HG02852 (cell line): Measurements from ENCODE around the gene PARD3B.

Source experiments
- ATAC-seq: cut with Tn5 transposase; IDR thresholded peaks from one replicate; pipeline ENCODE4 v1.9.1; 2021; ENCODE audit warnings: mild to moderate bottlenecking, moderate library complexity; ENCODE audit not compliant: unreplicated experiment

The PARD3B gene

DNA sequence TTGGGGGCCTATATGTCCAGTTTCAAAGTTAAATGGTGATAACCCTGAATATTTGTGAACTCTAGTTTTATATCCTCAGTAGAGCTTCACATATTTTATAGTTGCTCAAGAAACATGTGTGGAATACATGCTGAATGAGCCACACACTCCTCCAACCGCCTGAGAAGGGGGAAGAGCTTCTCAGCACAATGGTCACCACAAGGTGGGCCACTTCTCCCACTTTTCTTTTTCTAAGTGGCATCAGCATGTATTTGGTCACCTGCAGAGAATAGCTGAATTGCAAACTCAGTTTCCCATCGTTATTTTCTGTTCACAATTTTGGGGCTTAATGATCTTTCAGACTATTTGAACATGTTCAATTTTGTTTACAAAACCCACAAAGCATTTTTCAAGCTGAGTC, 340.5 kb downstream of the PARD3B start:
- ATAC-seq, result no peak

DNA sequence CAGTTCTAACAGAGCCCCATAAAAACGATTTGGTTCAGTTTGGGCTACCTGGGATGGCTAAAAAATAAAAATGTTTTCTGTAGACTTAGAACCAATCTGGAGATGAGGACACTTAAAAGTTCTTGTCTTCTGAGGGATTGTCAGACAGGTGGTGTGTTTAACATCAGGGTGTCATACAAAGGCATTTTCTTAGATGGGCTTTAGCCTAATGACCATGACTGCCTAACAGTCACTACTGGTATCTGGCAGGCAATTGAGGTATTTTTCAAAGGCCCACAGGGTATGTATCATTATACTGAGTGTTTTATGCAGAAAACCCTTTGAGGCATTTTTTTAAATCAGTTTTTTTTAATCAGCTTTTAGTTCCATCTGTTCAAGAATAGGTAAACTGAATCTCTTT, 341.4 kb downstream of the PARD3B start:
- ATAC-seq, result no peak

DNA sequence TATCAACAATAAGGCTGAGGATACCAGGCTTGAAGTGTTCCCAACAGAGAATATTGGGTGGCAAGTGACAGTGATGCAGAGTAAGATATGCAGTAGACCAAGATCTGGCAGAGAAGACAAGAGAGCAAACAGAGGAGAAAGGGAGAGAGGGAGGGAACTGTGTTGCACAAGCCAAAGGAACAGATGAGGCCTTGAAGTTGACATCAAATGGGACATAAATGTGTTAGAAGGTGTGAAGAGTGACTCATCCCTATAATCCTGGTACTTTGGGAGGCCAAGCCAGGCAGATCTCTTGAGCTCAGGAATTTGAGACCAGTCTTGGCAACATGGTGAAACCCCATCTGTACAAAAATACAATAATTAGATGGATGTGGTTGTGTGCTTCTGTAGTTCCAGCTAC, 342.9 kb downstream of the PARD3B start:
- no peak for ATAC-seq

DNA sequence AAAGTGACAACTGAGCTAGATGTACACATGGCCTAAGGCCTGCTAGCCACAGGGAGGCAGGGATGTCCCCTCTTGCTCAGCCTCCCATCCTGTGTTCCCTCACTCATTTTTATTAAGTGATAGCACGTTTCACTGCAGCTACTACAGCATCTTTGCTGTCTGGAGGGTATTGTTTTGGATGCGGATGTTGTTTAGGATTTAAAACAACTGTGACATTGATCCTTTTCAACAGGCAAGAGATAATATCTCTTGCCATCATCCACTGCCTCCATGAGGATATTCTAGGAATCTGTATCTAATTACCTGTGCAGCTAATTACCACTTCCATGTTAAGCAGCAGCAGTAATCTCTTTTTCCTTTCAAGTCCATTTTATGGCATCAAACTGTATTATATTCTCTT, 345.4 kb downstream of the PARD3B start:
- ATAC-seq, result no peak

DNA sequence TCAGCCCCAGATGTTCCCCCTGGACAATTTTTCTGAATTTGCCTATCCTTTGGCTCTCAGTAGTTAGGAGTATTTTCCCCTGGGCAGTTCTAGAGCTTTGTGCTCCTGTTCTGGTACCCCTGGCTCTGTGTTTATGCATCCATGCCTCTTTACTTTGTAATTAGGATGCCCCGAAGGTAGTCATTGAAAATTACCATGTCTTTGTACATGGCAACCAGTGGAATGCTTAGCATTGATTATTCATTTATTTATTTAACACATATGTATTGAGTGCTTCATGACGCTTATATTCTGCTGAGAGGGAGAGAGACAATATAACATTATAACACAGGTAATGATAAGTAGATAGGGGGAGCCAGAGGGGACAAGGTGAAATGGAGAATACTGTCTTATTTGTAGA, 346.5 kb downstream of the PARD3B start:
- no peak for ATAC-seq

DNA sequence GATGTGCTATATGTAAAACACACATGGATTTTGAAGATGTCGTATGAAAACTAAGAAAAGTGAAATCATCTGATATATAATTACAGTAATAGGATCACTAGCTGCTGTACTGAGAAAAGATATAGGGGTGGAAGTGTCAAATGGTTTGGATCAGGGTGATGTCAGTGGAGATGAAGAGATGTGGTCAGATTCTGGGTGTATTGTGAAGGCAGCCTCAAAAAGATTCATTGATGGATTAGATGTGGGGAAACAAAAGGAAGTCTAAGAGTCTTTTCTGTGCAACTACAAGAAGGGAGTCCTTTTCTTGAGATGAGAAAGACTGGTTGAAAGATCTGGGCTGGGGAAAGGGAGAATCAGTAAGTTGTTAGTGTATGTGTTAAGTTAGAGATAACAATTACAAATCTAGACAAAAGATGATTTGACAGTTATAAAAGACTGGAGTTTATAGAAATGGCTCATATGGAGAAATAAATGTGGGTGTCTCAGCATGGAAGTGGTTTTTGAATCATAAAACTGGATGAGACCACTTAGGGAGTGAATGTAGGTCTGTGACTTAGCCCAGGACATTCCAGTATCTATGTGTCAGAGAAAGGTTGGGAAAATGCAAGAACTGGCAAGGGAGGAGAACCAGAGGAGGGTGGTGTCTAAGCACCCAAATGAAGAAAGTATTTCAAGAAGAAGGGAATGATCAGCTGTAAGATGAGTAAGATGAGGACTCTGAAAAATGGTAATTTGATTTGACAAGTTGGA, 347.4 kb downstream of the PARD3B start:
- ATAC-seq, result no peak

DNA sequence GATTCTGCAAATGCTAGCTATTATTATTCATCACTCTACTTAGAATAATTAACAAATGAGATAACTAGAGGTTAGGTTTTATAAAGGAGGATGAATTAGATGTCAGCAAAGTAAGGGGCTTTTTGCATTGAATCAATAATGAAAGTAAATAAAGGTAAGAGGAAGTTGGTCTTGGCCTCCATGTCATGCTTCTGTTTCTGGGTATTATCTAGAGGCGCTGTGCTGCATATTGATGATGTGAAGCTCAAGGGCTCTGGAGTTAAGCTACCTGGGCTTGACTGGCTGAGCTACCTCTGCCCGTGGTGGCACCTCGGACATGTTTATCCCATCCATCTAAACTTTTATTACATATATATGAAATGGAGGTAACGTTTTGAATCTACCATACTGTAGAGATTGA, 350.9 kb downstream of the PARD3B start:
- ATAC-seq, result no peak

DNA sequence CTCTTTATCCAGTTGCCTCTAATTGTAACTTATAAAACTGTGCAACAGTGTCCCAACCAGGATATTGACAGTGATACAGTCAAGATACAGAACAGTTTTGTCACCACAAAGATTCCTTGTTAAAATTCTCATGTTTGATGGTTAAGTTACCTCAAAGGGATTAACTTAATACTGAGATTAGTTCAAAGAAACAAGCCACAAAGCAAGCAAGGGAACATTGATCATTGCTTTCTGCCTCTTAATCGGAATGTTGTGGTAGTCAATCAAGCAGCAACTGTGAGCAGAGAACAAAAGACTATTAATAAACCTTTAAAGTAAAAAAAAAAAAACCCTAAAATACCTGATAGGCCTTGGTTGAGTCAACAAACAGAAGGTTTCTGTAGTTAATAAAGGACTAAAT, 352.3 kb downstream of the PARD3B start:
- ATAC-seq, result no peak

DNA sequence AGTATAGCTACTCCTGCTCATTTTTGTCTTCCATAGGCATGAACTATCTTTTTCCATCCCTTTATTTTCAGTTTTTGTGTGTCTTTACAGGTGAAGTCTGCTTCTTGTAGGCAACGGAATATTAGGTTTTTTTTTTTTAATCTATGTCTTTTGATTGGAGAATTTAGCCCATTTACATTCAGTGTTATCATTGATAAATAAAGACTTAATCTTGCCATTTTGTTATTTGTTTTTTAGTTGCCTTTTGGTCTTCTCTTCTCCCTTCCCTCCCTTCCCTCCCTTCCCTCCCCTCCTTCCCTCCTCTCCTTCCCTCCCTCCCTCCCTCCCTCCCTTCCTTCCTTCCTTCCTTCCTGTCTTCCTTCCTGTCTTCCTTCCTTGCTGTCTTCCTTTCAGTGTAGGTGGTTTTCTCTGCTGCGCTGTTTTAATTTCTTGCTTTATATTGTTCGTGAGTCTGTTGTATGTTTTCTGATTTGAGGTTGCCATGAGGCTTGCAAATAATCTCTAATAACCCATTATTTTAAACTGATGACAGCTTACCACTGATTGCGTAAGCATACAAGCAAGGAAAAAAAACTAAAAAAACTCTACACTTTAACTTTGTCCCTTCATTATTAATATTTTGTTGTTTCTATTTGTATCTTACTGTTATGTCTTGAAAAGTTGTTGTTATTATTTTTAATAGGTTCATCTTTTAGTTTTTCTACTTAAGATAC, 353.8 kb downstream of the PARD3B start:
- no peak for ATAC-seq

DNA sequence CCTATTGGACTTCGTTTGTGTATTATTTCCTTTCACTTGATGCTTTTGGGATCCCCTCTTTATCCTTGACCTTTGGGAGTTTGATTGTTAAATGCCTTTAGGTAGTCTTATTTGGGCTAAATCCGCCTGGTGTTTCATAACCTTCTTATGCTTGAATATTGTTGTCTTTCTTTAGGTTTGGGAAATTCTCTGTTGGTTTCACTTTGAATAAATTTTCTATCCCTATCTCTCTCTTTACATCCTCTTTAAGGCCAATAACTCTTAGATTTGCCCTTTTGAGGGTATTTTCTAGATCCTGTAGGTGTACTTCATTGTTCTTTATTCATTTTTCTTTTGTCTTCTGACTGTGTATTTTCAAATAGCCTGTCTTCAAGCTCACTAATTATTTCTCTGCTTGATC, 354.7 kb downstream of the PARD3B start:
- peak; percentile 43 for ATAC-seq

DNA sequence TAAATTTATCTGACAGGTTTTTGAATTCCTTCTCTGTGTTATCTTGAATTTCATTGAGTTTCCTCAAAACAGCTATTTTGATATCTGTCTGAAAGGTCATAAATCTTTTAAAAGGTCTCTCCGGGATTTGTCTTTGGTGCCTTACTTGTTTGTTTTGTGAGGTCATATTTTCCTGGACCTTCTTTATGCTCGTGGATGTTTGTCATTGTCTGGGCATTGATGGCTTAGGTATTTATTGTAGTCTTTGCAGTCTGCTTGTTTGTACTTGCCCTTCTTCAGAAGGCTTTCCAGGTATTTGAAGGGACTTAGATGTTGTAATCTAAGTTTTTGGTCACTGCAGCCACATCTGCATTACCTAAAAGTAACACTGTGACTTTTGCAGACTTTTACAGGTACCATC, 355.2 kb downstream of the PARD3B start:
- ATAC-seq, result no peak

DNA sequence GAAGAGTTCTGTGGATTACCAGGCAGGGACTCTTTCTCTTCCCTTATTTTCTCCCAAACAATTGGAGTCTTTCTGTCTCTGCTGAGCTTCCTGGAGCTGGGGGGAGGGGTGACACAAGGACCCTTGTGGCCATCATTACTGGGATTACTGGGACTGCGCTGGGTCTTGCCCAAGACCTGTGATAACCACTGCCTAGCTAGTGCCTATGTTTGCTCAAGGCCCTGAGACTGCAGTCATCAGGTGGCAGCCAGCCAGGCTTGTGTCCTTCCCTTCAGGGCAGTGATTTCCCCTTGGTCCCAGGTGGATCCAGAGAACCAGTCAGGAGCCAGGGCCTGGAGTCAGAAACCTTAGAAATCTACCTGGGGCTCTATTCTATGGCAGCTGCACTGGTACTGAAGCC, 355.6 kb downstream of the PARD3B start:
- ATAC-seq, result no peak

DNA sequence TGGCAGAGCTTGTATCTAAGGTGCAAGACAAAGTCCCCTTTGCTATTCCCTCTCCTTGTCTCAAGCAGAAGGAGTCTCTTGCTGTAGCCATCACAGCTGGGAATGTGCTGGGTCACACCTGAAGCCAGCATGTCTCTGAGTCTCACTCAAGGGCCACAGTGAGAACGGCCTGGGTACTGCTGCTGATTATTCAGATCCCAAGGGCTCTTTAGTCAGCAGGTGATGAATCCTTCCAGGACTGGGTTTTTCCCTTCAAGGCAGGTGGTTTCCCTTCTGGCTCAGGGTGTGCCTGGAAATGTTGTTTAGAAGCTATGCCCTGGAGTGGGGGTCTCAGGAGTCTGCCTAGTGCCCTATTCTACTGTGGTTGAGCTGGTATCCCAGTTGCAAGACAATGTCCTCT, 356.3 kb downstream of the PARD3B start:
- ATAC-seq, result no peak

DNA sequence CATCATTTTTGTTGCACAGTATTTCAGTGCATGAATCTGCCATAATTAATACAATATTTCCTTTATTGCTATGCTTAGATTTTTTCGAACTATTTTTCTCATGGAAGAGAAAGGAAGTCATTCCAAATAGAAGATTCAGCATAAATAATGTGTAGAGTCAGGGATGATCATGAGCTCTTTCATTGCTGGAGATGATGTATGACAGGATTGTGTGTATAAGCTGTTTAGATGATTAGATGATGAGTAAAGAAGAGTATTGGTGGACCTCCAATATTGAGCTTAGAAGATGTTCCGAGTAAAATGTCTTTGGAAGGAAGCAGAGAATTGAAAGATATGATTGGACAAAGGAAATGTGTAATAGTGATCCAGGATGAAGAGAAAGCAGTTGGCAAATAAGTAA, 364.5 kb downstream of the PARD3B start:
- no peak for ATAC-seq

DNA sequence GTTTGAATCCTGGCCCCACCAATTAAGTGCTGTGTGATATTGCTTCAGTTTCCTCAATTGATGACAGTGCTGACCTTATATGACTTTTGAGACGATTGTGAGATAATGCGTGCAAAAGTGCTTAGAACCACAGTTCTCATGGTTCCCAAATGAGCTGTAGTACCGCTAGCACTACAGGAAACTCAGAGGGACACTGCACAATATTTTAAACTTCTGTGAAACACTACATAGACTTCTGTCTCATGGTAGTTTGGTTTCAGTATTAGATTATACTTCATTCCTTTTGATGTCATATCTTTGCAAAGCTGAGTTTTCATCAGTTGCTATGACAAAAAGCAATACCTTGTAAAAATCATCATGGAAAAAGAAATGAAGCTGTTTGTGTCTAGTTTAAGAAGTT, 368.0 kb downstream of the PARD3B start:
- no peak for ATAC-seq

DNA sequence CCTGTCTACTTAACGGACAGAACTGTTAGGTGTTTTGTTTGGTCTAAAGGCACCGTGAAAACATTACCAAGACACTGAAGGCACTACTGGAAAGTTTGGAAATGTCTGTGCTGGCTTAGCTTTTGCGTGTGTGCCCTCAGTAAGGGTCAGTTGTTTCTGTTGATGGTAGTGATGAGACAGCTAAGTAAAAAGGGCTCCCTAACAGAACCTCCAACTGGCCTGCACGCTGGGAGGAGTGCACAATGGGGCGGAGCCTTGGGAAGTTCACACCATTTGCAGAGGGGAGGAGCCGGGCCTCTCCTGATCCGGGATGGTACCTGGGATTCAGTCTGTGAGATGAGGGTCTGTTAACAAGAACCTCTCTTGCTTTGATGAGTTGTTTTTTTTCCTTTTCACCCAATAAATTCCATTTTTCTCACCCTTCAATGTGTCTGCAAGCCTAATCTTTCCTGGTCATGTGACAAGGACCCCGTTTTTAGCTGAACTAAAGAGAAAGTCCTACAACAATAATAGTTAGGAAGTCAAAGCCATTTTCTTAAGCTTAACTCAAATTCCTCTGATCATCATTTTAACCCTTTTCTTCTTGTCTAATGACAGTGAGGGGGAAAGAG, 368.7 kb downstream of the PARD3B start:
- ATAC-seq, result no peak

DNA sequence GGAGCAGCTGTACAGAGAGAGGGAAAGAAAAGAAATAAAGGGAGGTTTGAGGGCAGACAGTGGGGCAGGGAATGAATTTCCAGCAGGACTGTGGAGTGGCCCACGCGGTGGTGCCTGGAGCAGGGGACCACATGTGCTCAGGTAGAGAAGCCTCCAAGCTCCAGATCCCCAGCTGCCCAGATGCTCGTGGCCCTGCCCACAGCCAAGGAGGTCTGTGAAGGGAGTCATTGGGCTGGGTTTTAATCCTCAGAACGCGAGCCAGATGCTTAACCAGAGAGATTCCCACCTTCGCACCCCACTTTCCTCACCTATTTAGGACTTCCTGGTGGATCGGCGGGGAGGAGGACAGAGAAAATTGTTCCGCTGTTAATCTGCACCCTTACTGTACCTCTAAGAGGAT, 369.4 kb downstream of the PARD3B start:
- no peak for ATAC-seq

DNA sequence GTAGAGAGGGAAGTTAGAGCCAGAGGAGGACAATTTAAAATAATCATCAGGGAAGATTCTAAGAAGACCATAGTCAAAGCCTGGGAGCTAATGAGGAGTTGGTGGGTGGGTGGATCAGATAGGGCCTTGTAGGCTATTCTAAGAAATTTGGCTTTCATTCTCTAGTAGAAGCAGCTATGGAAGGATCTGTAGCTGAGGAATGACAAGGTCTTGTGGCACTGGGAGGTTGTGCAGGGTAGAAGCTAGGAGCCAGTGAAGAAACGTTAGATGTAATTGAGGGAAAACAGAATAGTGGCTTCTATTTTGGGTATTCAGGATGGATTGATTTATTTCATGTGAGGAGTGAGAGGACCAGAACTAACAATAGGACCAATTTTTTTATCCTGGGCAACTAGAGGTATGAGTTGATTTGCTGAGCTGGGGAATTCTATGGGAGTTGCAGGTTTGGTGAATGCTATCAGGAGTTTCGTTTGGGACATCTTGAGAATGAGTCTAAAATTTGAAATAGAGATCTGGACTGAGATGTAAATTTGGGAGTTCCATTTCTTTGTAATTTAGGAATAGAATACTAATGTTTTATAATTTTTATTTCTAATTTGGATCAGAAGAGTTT, 371.9 kb downstream of the PARD3B start:
- no peak for ATAC-seq

DNA sequence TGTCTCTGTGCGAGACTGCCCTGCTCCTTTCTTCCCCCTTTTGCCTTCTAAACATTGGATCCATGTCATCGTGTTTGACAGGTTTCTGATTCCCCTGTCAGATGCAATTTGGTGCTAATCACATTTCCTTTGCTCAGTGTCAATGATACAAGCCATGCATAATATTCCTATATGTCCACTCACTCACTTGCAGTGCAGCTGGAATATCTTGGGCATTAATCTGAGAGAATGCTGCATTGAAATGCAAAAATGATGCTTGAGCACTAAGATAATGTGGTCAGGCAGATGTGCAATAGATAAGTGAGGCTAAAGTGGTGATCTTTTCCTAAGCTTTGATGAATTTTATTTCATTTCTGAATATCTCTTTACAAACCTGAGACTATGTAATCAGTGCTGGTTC, 375.5 kb downstream of the PARD3B start:
- no peak for ATAC-seq

DNA sequence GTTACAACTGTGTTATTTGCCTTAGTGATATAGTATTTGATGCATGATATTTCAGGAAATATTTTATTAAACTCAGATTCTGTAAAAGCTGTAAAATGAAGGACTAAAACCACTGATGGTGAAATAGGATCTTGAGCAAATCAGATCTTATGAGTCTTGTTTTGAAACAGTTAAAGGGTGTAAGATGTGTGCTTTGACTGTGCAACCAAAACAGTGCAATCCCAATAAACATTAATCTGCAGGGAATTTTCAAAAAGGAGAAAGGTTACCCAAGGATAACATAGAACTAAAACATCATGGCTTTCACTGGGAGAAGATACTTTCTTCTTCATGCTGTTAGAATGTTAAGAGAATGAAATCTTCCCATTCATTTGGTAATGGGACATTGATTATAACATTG, 378.7 kb downstream of the PARD3B start:
- no peak for ATAC-seq

DNA sequence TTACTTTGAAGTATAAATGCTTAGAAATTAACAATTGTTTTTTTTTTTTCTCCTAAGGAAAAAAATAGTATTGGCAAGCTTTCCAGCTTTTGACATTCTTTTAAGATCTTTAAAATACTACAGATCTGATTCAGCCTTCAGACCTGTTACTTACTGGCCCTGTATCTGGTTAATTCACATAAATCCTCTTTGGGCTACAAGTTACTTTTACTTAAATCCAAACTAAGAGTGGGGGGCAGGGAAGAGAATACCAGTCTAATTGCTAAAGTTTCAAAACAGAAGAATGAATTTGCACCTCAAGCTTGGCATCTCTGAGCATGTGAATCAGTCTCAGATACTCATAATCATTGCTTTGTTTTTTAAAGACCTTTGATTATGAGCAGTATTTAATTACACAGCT, 386.3 kb downstream of the PARD3B start:
- ATAC-seq, result no peak
